GM19239 (cell line): ENCODE results near the gene GALNT7.
"Not testable (repeated sequence)": the region's sequence is repeated elsewhere in the genome, so short reads cannot be mapped to it uniquely, and the experiment has no call there.

Experiments
- DNase-seq: peaks from one replicate; pipeline ENCODE4 v3.0.0; 2011; ENCODE audit warnings: low spot score; ENCODE audit not compliant: insufficient read length
- FAIRE-seq: peaks from 2 replicates; lab custom pipeline; 2011; peaks lifted over from hg19 to GRCh38; lab: Jason Lieb, UNC

The GALNT7 gene

DNA sequence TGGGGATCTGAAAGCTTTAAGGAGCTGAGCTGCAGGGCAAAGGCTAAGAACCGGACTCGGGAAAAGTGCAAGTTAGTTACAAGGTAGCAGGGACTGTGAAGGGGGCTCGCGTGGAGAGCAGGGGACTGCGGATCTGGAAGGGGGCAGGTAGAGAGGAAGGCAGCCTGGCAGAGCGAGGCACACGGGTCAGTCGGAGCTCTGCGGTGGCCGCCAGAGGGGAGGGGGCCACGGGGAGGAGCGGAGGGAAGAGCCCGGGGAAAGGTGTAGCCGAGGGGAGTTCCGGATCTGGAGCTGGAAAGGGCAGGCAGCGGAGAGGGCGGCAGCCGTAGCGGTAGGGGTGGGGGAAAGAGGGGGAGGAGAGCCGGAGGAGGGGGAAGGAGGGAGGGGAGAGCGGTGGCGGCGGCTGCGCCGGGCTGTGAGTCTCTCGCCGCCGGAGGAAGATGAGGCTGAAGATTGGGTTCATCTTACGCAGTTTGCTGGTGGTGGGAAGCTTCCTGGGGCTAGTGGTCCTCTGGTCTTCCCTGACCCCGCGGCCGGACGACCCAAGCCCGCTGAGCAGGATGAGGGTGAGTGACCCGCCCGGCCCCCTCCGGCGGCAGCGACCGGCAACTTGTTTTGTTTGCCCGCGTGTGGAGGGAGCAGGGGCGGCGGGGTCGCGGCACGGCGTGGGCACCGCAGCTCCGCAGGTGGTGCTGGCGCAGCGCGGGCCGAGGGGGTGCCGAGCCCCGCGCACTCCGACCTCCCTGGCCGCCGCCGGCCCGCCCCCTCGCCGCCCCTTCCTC is at the start of gene GALNT7:
GALNT7 (plus strand) TSS at position 416 of the 782 bp plus-strand sequence; CDS start at position 441, 25 bp downstream.
- FAIRE-seq (peak; percentile 53), DNase-seq (peak; percentile 69)

DNA sequence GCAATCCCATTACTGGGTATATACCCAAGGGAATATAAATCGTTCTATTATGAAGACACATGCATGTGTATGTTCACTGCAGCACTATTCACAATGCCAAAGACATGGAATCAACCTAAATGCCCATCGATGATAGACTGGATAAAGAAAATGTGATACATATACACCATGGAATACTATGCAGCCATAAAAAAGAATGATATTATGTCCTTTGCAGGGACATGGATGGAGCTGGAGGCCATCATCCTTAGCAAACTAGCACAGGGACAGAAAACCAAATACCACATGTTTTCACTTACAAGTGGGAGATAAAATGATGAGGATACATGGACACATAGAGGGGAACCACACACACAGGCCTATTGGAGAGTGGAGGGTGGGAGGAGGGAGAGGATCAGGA is 49.8 kb upstream of the GALNT7 start:
- FAIRE-seq, DNase-seq: not testable (repeated sequence)

GRCh38 chr4:173119818-173120217 is 48.8 kb upstream of the GALNT7 start:
- FAIRE-seq (no peak), DNase-seq (no peak)

GRCh38 chr4:173121076-173121561 is 47.5 kb upstream of the GALNT7 start:
- DNase-seq (peak; percentile 44), FAIRE-seq (peak; percentile 97)

DNA sequence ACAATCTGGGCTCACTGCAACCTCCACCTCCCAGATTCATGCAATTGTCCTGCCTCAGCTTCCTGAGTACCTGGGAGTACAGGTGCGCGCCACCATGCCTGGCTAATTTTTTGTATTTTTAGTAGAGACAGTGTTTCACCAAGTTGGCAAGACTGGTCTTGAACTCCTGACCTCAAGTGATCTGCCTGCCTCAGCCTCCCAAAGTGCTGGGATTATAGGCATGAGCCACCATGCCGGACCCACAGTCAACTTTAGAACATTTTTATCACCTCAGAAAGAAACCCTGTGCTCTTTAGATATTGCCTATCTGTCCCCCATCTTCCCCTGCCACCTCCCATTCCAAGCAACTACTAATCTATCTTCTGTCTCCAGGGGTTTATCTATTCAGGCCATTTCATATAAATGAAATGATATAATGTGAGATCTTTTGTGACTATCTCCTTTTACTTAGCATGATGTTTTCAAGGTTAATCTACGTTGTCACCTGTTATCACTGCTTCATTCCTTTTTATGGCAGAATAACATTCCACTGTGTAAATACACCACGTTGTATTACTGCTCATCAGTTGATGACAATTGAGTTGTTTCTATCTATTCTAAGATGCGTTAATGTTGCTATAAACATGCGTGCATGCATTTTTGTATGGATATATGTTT is 44.3 kb upstream of the GALNT7 start:
- FAIRE-seq (no peak), DNase-seq (no peak)

GRCh38 chr4:173125216-173125812 is 43.3 kb upstream of the GALNT7 start:
- DNase-seq, result no peak

GRCh38 chr4:173128199-173128890 is 40.3 kb upstream of the GALNT7 start:
- FAIRE-seq, result peak; percentile 45
- DNase-seq, result no peak

More at GRCh38 chr4:173125216-173125812, 43.3 kb upstream of the GALNT7 start:
- FAIRE-seq, result no peak

GRCh38 chr4:173130687-173131086 is 37.9 kb upstream of the GALNT7 start:
- FAIRE-seq (peak; percentile 39), DNase-seq (no peak)

GRCh38 chr4:173134426-173134825 is 34.2 kb upstream of the GALNT7 start:
- no peak for FAIRE-seq
- DNase-seq, result no peak

DNA sequence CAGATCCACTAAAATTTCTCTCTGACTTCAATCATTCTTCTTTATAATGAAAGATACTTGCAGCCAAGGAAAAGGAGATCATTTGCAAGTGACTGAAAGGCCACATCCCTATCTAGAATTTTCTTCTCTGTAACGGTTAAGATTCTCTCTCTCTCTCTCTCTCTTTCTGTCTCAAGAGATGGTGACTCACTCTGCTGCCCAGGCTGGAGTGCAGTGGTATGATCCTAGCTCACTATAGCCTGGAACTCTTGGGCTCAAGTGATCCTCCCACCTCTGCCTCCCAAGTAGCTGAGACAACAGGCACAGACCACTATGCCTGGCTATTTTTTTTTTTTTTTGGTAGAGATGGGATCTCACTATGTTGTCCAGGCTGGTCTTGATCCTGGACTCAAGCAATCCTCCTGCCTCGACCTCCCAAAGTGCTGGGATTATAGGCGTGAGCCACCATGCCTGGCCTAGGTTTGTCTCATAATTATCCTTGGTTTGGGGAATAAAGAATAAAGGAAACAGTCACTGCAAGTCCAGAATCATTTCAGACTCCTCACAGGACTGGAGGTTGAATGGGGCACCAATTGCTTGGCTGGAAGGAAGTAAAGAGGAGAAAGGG is 33.3 kb upstream of the GALNT7 start:
- DNase-seq, result no peak
- FAIRE-seq, result no peak

- FAIRE-seq (no peak), DNase-seq (no peak)
Measured at GRCh38 chr4:173138624-173139023, 30.0 kb upstream of the GALNT7 start.

GRCh38 chr4:173139561-173139960 is 29.1 kb upstream of the GALNT7 start:
- no peak for DNase-seq
- FAIRE-seq, result no peak

DNA sequence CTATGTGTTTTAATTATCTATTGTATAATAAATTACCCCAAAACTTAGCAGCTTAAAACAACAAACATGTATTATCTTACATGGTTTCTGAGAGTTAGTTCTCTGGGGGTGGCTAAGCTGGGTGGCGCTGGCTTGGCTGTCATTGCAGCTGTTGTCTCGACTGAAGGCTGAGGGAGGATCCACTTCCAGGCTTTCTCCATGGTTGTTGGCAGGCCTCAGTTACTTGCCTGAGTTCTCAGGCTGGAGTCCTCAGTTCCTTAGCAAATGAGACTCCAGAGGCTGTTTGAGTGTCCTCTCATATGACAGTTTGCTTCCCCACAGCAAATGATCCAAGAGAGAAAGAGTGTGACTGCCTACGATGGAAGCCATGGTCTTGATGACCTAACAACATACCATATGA is 23.5 kb upstream of the GALNT7 start:
- peak; percentile 4 for FAIRE-seq
- no peak for DNase-seq

DNA sequence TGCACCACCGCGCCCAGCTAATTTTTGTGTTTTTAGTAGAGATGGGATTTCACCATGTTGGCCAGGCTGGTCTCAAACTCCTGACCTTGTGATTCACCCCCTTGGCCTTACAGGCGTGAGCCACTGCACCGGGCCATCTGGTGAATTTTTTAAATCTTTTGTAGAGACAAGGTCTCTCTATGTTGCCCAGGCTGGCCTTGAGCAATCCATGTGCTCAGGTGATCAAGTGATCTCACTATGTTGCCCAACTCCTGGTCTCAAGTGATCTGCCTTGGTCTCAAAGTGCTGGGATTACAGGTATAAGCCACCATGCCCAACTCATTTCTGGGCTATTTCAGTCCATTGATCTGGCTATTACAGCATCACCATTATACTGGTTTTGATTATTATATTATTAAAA is 22.2 kb upstream of the GALNT7 start:
- no peak for DNase-seq
- FAIRE-seq, result no peak

DNA sequence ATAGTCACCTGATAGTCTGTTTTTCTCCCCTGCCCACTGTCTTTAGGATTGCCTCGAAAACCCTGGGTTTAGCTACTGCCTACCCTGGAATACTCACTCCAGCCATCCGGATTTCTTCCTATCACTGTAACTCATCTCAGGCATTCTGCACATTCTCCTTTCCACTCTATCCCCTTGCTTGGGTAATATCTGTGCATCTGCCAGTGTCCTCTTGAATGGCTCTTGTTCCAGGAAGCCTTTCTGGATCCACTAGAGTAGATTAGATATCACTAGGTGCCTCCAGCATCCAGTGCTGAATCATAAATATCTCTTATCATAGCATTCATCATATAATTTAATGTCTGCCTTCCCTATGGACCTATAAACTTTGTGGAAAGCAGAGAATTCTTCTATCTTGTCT is 17.1 kb upstream of the GALNT7 start:
- DNase-seq (no peak), FAIRE-seq (no peak)

DNA sequence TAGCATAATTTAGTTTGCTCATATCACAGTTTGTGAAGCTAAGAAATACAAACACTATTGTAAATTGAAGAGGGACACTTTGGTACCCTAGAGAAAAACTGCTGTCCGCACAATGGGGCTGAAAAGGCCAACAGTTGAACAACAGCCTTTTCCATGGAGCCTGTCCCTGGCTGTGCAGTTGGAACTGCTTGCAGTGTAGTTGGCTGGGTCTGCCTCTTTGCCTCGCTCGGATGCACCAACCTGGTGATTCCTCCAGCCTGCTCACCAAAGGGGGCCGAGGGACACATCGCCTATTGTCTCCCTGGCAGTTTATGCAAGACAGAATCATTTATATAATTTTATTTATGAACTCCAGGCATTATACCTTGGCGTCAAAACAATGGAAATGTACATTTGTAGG is 16.5 kb upstream of the GALNT7 start:
- FAIRE-seq, result no peak
- no peak for DNase-seq

- FAIRE-seq (no peak), DNase-seq (no peak)
Measured at GRCh38 chr4:173153445-173153844, 15.2 kb upstream of the GALNT7 start.

DNA sequence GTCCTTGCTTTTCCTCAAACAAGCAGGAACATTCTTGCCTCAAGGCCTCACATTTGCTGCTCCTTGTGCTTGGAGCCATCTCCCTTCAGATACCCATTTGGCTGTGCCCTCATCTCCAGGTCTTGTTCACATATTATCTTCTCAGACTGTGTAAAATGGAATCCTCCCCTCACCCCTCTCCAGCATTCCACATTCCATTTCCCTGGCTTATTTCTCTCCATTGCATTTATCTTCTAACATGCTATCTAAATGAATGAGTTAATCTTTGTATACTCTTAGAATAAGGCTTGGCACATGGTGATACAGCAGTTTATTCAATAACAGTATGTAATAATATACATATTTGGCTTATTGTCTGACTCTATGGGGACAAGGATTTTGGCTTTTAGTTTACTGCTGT is 8.8 kb upstream of the GALNT7 start:
- DNase-seq, result no peak
- no peak for FAIRE-seq

GRCh38 chr4:173160871-173161270 is 7.7 kb upstream of the GALNT7 start:
- FAIRE-seq (no peak), DNase-seq (no peak)

GRCh38 chr4:173161311-173161710 is 7.3 kb upstream of the GALNT7 start:
- DNase-seq (no peak), FAIRE-seq (no peak)
